Hepatocyte (in vitro differentiated cells): Measurements from ENCODE around the gene SKP1.
A peak's percentile ranks its signal among the peaks of the same experiment; 100 is the strongest.

Source experiments
- CTCF ChIP-seq: fragments of 200-600 bp; sonication (generic); IDR thresholded peaks from 2 replicates; pipeline ENCODE4 v1.5.1; 2016; ENCODE audit warnings: antibody characterized with exemption, mild to moderate bottlenecking; ENCODE audit not compliant: poor library complexity
- EZH2 ChIP-seq: fragments of 200-600 bp; sonication (generic); IDR thresholded peaks from 2 replicates; pipeline ENCODE4 v1.6.1; 2016; ENCODE audit warnings: antibody characterized with exemption, mild to moderate bottlenecking, borderline replicate concordance

- TF ChIP-seq CTCF: peak; percentile 48
- no peak for TF ChIP-seq EZH2
Measured at GRCh38 chr5:134101686-134102439, 74.9 kb downstream of the SKP1 start.
